GM18508 (cell line): ENCODE data around the gene MAIP1.
"Not testable (repeated sequence)": the region's sequence is repeated elsewhere in the genome, so short reads cannot be mapped to it uniquely, and the experiment has no call there.

Experiments used
- ATAC-seq: cut with Tn5 transposase; IDR thresholded peaks from one replicate; pipeline ENCODE4 v1.9.1; 2021; ENCODE audit warnings: moderate number of reproducible peaks; ENCODE audit not compliant: insufficient read depth, unreplicated experiment

Gene MAIP1, protein sequence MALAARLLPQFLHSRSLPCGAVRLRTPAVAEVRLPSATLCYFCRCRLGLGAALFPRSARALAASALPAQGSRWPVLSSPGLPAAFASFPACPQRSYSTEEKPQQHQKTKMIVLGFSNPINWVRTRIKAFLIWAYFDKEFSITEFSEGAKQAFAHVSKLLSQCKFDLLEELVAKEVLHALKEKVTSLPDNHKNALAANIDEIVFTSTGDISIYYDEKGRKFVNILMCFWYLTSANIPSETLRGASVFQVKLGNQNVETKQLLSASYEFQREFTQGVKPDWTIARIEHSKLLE

DNA sequence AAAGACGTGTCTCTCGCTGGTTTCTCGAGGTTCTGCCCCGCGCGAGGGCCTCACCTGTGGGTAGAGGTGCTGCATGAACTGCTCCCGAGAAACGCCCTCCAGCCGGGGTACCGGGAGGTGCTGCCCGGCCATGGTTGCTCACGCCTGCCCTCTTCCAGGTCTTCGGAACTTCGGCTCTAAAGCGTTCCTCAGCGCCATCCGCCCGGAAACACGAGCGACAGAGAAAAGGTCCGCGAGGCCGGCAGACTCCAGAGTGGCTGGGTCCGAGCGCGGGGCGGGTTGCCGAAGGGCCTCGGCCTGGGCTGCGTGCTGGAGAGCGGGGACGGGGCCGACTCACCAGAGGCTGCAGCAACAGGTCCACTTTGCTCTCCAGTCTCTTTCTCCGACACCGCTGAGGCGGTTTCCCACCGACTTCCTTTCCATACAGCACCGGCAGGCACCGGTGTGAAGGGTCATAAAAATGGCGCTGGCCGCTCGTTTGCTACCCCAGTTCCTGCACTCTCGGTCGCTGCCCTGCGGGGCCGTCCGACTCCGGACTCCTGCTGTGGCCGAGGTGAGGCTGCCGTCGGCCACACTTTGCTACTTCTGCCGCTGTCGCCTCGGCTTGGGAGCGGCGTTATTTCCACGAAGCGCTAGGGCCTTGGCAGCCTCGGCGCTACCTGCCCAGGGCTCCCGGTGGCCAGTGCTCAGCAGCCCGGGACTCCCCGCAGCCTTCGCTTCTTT is at the start of gene MAIP1, which contains the start of gene TYW5:
TSS of gene MAIP1 (plus strand) at position 244 of the 723 bp plus-strand sequence. CDS start at position 461, 217 bp downstream.
TSS of gene TYW5 (minus strand) at position 153 of the 723 bp plus-strand sequence. CDS start at position 132, 21 bp downstream.
- peak; percentile 70 for ATAC-seq

DNA sequence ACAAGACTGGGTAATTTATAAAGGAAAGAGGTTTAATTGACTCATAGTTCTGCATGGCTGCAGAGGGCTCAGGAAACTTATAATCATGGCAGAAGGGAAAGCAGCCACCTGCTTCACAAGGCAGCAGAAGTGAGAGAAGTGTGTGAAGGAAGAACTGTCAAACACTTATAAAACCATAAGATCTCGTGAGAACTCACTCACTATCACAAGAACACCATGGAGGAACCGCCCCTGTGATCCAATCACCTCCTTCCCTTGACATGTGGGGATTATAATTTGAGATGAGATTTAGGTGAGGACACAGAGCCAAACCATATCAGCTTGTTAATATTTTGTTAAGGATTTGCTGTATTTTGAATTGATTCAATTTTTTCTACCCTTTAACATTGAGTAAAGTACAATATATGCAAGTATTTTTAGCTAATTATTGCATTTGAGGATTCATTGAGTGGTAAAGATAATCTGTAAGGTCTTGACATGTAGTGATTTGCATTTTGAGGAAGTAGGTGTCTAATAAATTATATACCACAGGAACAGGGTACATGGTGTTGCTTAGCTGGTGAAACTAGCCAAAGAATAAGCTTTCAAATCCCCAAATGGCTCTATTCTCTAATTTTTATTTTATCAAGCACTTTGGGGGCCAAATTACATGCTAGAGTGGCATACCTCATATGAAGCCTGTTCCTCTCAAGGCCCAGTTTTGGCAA is 48.2 kb upstream of the MAIP1 start:
- no peak for ATAC-seq

DNA sequence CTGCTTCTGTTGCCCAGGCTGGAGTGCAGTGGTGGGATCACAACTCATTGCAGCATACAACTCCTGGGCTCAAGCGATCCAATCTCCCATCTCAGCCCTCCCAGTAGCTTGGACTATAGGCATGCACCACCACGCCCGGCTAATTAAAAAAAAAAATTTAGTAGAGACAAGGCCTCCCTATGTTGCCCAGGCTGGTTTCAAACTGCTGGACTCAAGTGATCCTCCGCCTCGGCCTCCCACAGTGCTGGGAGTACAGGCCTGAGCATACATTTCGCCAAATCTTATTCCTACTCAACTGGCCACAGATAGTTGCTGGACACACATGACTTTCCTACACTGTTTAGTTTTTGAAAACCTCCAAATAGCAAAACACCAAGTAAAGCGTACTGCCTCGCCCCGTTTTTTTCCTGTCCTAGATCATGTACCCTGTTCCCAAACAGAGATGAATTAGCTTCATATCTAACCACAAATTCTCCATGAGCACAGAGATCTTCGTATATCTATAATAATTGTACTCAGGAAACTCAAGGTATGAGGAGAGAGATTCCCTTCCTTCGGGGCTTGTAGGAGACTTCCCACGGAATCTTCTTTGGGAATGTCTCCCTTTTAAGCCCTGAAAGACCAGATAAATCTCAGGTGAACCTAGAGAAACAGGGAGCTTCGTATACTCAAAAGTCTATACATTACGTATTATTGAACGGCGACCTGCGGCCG is 44.9 kb upstream of the MAIP1 start:
- ATAC-seq = no peak

DNA sequence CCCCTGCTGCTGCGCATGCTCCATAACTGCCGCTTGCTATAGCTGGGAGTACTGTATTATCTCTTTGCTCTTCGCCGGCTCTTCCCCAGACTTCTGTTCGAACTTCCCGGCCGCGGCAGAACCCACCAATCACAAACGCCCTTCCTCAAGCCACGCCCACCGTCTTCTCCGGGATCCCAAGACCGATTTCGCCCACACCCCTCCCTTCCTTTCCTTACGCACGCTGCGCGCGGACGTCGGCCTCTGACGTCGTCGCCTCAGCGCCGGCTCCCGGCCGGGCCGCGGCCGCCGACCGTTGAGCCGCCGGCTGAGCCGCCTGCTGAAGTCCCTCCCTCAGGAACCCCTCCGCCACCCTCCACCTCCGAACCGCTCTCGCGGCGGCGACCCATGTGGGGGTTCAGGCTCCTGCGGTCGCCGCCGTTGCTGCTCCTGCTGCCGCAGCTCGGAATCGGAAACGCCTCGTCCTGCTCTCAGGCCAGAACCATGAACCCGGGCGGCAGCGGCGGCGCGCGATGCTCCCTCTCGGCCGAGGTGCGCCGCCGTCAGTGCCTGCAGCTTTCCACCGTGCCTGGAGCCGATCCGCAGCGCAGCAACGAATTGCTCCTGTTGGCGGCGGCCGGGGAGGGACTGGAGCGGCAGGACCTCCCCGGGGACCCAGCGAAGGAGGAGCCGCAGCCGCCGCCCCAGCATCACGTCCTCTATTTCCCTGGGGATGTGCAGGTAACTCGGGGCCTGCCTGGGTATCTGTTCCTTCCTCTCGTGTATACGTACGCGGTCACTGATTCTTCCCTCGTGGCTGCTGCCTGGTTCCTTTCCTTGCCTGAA is 44.1 kb upstream of the MAIP1 start, which contains the start of gene C2orf69:
TSS of gene C2orf69 (plus strand) at position 242 of the 825 bp plus-strand sequence. CDS start at position 388, 146 bp downstream.
- peak; percentile 77 for ATAC-seq

DNA sequence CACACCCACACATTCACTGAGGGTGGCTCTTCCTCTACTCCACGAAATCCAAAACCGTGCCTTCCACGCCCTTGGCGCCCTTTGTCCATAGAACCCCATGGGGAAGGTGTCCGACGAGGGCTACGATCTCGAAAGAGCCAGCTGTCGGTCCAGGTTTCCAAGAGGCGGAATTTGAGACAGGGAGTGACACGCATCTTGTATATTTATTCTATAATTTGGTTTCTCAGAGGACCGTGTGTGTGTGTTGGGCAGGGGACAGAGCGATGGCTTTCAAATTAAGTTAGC is 43.6 kb upstream of the MAIP1 start:
- ATAC-seq = no peak

DNA sequence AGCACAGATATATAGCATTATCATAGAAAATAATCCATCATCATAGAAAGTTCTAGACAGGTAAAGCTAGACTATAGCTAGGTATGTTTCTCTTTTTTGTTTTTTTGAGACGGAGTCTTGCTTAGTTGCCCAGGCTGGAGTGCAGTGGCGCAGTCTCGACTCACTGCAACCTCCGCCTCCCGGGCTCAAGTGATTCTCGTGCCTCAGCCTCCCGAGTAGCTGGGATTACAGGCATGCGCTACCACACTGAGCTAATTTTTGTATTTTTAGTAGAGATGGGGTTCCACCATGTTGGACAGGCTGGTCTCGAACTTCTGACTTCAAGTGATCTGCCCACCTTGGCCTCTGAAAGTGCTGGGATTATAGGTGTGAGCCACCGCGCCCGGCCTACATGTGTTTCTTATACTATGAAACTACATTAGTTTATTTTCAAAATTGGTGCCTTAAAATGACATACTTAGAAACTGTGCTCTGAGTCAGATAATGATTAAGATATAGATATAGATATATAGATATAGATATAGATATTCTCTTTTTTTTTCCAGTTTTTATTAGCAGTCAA is 42.7 kb upstream of the MAIP1 start:
- ATAC-seq = not testable (repeated sequence)

DNA sequence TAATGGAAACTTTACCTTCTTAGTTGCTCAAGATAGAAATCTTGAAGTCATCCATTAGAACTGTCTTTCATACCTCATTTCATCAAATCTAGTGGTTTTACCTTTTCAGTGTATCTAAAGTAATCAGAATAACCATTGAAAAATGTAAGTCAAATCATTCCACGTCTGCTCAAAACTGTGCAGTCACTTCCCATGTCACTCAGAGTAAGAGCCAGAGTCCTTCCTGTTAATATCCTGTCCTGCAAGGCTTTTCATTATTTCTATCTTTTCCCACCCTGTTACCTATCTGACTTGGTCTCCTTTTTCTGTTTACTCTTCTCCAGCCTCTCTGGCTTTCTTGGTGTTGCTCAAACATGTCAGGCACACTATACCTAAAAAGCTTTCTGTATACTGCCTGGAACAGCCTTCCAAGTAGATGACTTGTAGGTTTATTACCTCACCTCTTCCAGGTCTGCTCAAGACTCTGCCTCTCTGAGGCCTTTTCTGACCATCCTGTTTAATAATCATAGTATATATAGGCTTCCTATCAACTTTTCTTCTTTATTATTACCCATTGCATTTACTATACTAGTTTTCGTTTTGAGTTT is 40.9 kb upstream of the MAIP1 start:
- no peak for ATAC-seq

DNA sequence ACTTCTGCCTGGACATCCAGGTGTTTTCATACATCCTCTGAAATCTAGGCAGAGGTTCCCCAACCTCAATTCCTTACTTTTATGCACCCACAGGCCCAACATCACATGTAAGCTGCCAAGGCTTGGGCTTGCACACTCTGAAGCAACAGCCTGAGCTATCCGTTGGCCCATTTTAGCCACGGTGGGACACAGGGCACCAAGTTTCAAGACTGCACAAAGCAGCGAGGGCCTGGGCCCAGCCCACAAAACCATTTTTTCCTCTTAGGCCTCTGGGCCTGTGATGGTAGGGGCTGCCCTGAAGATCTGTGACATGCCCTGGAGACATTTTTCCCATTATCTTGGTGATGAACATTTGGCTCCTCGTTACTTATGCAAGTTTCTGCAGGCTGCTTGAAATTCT is 38.4 kb upstream of the MAIP1 start:
- no peak for ATAC-seq

DNA sequence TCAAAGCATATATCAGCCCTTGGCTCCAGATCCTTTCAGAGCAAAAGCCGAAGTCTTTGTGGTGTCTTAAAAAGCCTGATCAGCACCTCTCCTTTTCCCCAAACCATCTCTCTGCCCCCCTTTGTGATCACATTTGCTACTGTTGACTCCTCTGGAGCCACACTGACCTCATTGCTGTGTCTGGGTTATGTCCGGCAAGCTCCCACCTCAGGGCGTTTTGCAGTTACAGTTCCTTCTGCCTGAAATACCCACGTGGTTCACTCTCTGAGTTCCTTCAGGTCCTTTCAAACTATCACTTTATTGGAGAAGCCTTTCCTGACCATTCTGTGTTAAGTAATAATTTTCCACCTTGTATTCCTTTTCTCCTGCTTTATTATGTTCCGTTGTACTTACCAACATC is 32.5 kb upstream of the MAIP1 start:
- ATAC-seq = no peak

DNA sequence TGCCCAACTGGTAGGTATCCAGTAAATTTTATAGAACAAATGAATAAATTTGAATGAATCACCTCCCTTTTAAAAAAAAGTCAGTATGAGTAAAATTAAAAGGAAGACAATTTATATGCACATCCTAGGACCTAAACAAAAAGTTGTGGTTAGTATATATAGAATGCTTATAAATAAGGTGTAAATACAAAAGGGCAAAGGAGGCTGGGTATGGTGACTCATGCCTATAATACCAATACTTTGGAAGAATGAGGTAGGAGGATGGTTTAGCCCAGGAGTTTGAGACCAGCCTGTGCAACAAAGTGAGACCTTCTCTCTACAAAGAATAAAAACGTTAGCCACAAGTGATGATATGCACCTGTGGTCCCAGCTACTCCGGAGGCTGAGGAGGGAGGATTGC is 31.5 kb upstream of the MAIP1 start:
- ATAC-seq = no peak

DNA sequence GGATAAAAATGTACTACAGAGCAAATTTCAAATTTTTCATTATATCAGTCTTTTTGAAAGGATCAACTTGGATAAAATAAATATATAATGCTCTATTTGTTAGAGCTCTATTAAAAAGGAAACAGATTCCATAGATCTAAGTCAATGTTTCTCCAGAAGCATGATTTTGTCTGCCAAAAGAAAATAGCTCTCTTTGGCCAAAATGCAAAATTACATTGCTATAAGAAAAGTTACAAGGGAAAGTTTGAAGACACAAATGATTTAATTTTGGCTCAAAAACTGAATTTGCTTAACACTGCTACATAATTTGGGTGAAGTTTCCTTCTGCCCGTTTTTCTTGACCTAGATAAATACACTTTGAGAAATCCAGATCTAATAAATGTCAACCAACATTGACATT is 28.6 kb upstream of the MAIP1 start:
- no peak for ATAC-seq

DNA sequence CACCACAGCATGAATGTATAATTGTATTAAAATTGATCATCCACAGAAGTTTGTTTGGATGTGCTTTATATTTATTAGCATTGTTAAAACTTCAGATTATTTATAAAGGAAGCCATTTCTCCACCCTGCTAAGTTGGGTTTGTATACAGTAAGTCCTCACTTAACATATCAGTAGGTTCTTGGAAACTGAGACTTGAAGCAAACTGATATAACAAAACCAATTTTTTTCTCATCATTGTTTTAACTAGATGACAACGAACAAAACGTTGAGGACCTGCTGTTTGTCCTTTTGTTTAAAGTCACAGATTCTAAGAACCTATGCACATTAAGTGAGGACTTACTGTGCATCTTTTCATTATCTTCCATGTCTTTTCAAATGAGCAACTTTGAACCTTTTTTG is 27.2 kb upstream of the MAIP1 start:
- no peak for ATAC-seq

DNA sequence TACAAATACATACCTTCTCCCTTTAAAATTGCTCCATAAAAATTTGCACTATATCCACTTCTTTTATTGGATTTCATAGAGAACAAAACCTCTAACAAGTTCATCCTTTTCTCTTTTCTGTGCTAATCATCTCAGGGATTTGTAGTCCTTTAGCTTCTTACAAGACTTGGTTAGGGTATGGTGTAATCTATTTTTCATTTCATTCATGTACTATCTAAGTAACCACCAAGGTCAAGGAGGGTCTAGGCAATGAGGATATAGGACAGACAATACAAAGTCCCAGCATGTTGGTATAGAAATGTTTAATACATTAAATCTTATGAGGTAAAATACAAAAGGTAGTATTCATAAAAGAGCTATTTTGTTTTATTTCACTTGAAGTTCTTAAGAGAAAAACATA is 26.8 kb upstream of the MAIP1 start:
- no peak for ATAC-seq

DNA sequence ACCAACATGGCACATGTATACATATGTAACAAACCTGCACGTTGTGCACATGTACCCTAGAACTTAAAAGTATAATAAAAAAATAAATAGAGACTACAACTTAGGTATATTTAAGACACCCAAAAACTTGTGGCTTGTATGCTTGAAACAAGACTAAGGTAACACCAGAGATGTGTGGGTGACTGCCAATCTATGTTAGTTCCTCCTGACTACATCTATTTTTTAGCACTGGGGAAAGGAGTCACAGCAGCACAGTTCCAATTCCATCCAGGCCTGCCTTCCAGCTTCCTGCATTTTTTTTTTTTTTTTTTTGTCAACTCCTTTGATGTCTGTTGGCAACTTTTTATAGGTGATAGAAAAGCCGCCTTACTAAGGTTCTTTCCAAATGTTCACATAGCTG is 26.1 kb upstream of the MAIP1 start:
- ATAC-seq = no peak

DNA sequence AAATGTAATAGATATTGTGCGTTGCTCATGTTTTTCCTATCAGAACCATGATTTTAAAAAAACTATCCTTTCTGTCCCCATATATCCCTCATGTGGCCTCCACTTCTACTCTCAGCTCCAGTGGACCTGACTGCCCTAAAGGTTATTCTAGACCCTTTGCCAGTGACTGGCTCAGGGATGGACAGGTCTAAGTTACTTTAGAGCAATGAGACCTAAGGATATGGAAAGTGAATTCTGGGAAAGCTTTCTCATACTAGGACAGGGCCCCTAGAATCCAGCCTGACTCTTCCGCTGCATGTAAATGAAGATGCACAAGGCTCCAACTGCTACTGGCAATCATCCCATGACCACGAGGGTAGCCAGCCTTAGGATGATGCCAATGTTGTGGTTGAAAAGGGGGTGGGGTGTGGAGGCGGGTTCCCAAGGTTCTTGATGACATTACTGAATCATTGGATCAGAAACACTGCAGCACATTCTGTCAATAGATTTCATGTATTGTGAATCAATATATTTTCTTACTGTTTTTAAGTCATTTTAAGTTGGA is 23.0 kb upstream of the MAIP1 start:
- ATAC-seq = no peak

DNA sequence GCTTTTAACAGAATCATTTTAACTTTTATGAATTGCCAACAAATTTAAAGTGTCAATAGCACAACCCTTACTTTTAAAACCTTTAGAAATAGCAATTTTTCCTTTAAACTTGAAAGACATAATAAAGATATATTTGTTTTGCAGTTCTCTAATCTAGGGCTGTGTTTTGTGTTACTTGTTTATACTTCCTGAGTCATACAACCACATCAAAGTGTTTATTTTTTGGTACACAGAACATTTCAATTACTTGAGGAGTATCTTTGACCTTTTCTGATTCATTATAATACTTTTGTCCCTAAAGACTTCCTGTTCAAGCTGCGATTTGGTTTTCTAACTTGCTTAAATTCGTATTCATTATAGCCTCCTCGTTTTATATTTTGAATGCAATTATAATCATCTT is 21.9 kb upstream of the MAIP1 start:
- ATAC-seq = no peak

DNA sequence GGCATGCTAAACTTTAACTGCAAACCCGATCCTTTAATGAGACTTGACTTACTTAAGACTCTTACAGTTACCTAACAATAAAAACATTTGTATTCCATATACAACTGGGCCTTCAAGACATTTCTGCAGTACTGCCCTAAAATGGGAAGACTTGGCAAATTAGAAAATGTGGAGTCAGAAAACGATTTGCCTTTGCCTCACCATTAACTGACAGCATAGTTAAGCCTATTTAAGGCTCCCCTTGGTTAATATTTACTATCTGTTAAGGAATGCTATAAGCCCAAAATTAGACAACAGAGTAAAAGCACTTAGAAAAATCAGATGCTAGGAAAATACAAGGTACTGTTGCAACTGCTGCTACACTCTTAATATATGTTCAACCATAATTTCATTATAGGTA is 18.8 kb upstream of the MAIP1 start:
- no peak for ATAC-seq

DNA sequence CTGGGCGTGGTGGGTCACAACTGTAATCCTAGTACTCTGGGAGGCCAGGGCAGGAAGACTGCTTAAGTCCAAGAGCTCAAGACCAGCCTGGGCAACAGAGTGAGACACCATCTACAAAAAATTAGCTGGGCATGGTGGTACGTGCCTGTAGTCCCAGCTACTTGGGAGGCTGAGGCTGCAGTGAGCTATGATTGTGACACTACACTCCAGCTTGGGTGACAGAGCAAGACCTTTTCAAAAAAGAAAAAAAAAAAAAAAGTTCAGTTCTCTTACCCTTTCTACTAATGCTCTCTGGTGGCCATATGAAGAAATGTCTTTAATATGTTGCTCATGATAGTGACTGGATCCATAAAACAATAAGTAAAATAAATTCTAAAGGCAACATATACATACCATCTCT is 15.0 kb upstream of the MAIP1 start:
- ATAC-seq = peak; percentile 46

DNA sequence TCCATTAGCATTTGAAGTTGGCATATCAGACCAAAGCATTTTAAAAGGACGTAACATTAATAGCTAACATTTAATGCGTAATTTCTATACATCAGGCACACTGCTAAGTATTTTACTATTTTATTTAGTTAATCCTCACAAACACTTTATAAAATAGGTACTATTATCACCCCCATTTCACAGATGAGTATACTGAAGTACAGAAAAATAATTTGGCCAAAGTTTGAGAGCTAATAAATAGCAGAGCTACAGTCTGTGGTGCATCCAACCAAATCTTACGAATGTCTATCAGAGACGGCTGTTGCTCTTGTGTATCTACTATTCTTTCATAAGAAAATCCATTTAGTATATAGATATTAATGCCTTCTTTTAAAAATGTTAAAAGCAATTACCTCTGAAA is 12.0 kb upstream of the MAIP1 start:
- ATAC-seq = no peak
